Spleen (tissue), 11 donors: ENCODE results near the gene NIBAN1. TPM values are rescaled to one million over a fixed set of nuclear protein-coding genes. Genes with fewer than 3 reads are reported as not detected.

Experiments
- DNase-seq: peaks from one replicate; pipeline ENCODE4 v3.0.0-alpha.2; 2020
- H3K27ac ChIP-seq, 8 donors: fragments of 200-600 bp; sonication (generic) in 7 of 8; 1 replicate in 4 of 8; 2 replicates in 4 of 8; pipeline versions ENCODE4 v1.5.0 to v1.8.0; 2016 to 2021; ENCODE audit warnings: inconsistent platforms in 4 of 8, mild to moderate bottlenecking in 4 of 8, moderate library complexity in 1 of 8
- H3K27me3 ChIP-seq, 7 donors: fragments of 200-600 bp; sonication (generic) in 6 of 7; replicated peaks in 1 of 7; 1 replicate in 4 of 7; 2 replicates in 3 of 7; pipeline versions ENCODE4 v1.5.0 to v1.8.0; 2016 to 2021; ENCODE audit warnings: inconsistent platforms in 3 of 7, mild to moderate bottlenecking in 1 of 7
- H3K36me3 ChIP-seq, 6 donors: fragments of 200-600 bp; sonication (generic) in 5 of 6; 1 replicate in 4 of 6; 2 replicates in 2 of 6; pipeline versions ENCODE4 v1.5.0 to v1.8.0; 2016 to 2021; ENCODE audit warnings: inconsistent platforms in 2 of 6
- H3K4me1 ChIP-seq, 6 donors: fragments of 200-600 bp; sonication (generic) in 5 of 6; 1 replicate in 3 of 6; 2 replicates in 3 of 6; pipeline versions ENCODE4 v1.5.0 to v1.8.0; 2016 to 2021; ENCODE audit warnings: inconsistent platforms in 3 of 6
- H3K4me3 ChIP-seq, 8 donors: fragments of 200-600 bp; sonication (generic) in 7 of 8; 1 replicate in 4 of 8; 2 replicates in 4 of 8; pipeline versions ENCODE4 v1.5.0 to v1.8.0; 2016 to 2021; ENCODE audit warnings: inconsistent platforms in 4 of 8, mild to moderate bottlenecking in 4 of 8, moderate library complexity in 2 of 8
- H3K9me3 ChIP-seq, 8 donors: fragments of 200-600 bp; sonication (generic) in 7 of 8; 1 replicate in 4 of 8; 2 replicates in 4 of 8; pipeline versions ENCODE4 v1.5.0 to v1.8.0; 2016 to 2021; ENCODE audit warnings: inconsistent platforms in 4 of 8
- POLR2A ChIP-seq, 3 donors: fragments of 450-650 bp; IDR thresholded peaks; one replicate each; pipeline ENCODE4 v1.5.1; 2017; ENCODE audit warnings: antibody characterized with exemption in 3 of 3, mild to moderate bottlenecking in 1 of 3
- POLR2AphosphoS5 ChIP-seq, 3 donors: sonication (generic); formaldehyde crosslinking; IDR thresholded peaks; one replicate each; pipeline ENCODE4 v1.5.1; 2017; ENCODE audit warnings: antibody characterized with exemption in 3 of 3
- WGBS, 5 donors: extraction: QIAGEN DNeasy Blood & Tissue Kit in 3 of 5; methylation state at CpG; one replicate each; pipeline versions ENCODE4 v1.1.5 to v1.1.7; 2013 to 2018; 5-methylcytosine and 5-hydroxymethylcytosine counted together
- intact Hi-C: fragments of 100-400 bp; cut with DNase I; formaldehyde crosslinking; loops from one replicate; pipeline ENCODE4 v1.15.0; 2023; ENCODE audit warnings: low total_unique reads
- polyA plus RNA-seq, 3 donors: library from polyadenylated mRNA; stranded (reverse); fragments of 200-250 nt; gene quantifications; one replicate each; pipeline ENCODE4 v1.2.1, GENCODE V29; 2013
- total RNA-seq, 7 donors: library from RNA; depleted of rRNA in 3 of 7; stranded (reverse); fragments of >200 nt in 3 of 7; fragmentation: NEBNext Ultra II Directional in 4 of 7; extraction: Animal tissue kit (Norgen Biotek cat#: 25700) in 4 of 7; gene quantifications; one replicate each; pipeline versions ENCODE4 v1.1.0 to v1.2.1, GENCODE V29; 2016 to 2021
- TF ChIP-seq, protein P1 (sequence below), 11 experiments: fragments of 200-600 bp in 7 of 11; fragments of 450-650 bp in 4 of 11; sonication (generic) in 4 of 11; IDR thresholded peaks in 8 of 11; conservative IDR thresholded peaks in 3 of 11; 1 replicate in 7 of 11; 2 replicates in 4 of 11; pipeline versions ENCODE4 v1.4.0 to v1.8.0; 2016 to 2021; ENCODE audit warnings: antibody characterized with exemption in 11 of 11, inconsistent platforms in 4 of 11, mild to moderate bottlenecking in 1 of 11
- donor health status: healthy with polysubstance abuse.
- donor health status: DM: no; HTN: no; CAD: no; lungs with moderate emphysema.
- donor health status: DM: no; HTN: no; CAD: no.
- donor health status: Bipolar disorder and iron deficiency.
- donor health status: healthy.
- donor health status: DM: no; HTN: no; CAD: no.
- donor health status: DM: yes; HTN: yes; CAD: no.

NIBAN1 gene
- total and polyA plus RNA-seq, 10 donors: 2.3 to 116 (median 37.5) TPM

DNA sequence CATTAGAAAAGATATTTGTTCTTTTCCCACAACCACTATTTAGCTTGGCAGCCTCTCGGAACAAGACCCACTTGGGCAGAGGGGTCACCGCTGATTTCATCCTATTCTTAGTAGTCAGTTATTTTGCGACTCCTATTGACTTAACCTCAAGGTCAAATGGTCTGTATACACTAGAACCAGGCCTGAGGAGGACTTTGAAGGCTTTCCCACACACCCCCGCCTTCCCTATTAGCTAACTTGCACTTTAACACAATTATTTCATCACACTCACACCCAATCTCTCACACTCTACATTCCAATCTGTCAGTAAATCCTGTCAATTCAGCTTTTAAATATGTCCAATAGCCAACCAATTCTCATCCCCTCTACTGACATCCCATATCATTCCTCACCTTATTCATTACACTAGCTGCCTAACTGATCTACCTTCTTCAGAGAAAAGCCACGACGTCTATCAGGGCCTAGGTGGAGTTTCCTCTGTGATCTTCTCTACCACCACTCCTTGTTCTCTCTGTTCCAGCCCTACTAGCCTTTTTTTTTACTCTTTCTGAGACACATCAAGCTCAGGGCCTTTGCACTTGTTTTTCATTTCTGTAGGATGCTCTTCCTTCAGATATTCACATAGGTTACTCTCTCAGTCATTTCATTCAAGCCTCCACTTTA lies 1.0 kb upstream of the NIBAN1 start:
- Histone ChIP-seq H3K9me3 (no peaks in the 10 kb centered on the region), H3K27ac (peak overlapping the region in 2 of 8 donors; percentile 93 to 96), H3K27me3 (peaks cover 0 to 20% (median 3%) of the 10 kb centered on the region in 7 donors), H3K36me3 (no peaks in the 10 kb centered on the region), H3K4me1 (peaks cover 3 to 52% (median 17%) of the 10 kb centered on the region in 6 donors), H3K4me3 (peak overlapping the region in 1 of 8 donors; percentile 87)
- intact Hi-C loops: no loop called here
- WGBS, 5 donors: 77 to 84% (median 78%) methylated on average over 6 of the region's 6 CpGs
- TF ChIP-seq POLR2AphosphoS5 (IDR thresholded peaks at IDR 0.05): no peak
- TF ChIP-seq, protein P1, sequence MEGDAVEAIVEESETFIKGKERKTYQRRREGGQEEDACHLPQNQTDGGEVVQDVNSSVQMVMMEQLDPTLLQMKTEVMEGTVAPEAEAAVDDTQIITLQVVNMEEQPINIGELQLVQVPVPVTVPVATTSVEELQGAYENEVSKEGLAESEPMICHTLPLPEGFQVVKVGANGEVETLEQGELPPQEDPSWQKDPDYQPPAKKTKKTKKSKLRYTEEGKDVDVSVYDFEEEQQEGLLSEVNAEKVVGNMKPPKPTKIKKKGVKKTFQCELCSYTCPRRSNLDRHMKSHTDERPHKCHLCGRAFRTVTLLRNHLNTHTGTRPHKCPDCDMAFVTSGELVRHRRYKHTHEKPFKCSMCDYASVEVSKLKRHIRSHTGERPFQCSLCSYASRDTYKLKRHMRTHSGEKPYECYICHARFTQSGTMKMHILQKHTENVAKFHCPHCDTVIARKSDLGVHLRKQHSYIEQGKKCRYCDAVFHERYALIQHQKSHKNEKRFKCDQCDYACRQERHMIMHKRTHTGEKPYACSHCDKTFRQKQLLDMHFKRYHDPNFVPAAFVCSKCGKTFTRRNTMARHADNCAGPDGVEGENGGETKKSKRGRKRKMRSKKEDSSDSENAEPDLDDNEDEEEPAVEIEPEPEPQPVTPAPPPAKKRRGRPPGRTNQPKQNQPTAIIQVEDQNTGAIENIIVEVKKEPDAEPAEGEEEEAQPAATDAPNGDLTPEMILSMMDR (IDR thresholded peaks at IDR 0.05 in 8 of 11, conservative IDR thresholded peaks at IDR 0.05 in 3 of 11): no peak
- no peak for TF ChIP-seq POLR2A (IDR thresholded peaks at IDR 0.05)
- DNase-seq: no peak

DNA sequence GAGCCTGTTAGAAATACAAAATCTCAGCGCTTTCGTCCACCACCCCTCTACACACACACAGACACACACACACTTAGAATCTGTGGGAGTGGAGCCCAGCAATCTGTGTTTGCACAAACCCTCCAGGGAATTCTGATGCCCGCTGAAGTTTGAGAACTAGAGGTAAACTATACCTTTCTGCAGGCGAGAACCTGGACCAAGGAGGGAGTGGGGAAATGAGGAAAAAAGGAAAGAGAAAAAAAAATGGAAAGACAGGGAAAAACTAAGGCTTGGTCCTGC lies 468 bp upstream of the NIBAN1 start:
- Histone ChIP-seq H3K9me3 (no peaks in the 10 kb centered on the region), H3K36me3 (no peaks in the 10 kb centered on the region), H3K4me3 (peak overlapping the region in 6 of 8 donors; percentile 60 to 87 (median 72)), H3K27ac (peak overlapping the region in 6 of 8 donors; percentile 80 to 96 (median 88)), H3K4me1 (peaks cover 3 to 55% (median 17%) of the 10 kb centered on the region in 6 donors), H3K27me3 (peaks cover 0 to 20% (median 3%) of the 10 kb centered on the region in 7 donors)
- 70 to 83% (median 71%) methylated on average over 4 of the region's 4 CpGs for WGBS, 5 donors
- TF ChIP-seq, protein P1 (IDR thresholded peaks at IDR 0.05 in 8 of 11, conservative IDR thresholded peaks at IDR 0.05 in 3 of 11): no peak
- TF ChIP-seq POLR2A (IDR thresholded peaks at IDR 0.05) (no peak), POLR2AphosphoS5 (IDR thresholded peaks at IDR 0.05) (no peak)
- intact Hi-C loops: no loop called here
- no peak for DNase-seq

DNA sequence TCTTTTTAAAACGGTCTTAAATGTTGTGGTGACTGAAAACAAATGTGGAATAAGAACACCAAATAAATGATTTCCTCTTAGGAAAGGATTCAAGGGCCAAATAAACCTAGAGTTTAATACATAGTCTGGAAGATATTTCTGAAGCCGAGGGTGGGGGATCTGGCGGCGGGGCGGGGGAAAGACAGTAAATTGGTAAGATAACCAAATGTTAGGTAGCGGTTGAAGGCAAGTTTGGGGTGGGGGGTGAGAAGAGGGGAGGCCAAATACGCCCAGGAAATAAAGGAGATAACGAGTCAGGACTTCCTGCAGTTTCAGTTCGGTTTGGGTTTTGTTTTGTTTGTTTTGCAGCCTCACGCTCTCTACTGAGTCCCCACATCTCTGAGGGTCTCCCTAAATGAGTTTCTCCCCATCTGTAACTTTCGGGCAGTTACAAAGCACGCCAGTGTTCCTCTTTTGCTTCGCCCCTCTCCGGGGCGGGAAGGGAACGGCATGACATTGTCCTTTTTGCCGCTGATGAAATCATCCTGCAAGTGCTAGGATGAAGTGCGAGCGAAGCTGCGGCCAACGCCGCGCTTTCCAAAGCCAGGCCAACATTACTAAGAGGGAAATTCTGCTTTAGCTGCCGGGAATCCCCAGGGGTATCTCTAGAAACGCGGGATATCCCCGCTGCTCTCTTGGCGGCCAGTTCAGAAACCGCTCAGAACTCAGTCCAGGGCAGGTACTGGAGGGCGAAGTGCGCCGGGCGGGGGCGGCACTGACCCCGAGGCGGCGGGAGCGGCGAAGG lies 844 bp downstream of the NIBAN1 start:
- 2 to 3% (median 3%) methylated on average over 29 to 39 of the region's 39 CpGs for WGBS, 5 donors
- Histone ChIP-seq H3K4me1 (peaks cover 3 to 65% (median 17%) of the 10 kb centered on the region in 6 donors), H3K4me3 (peak overlapping the region; percentile 44 to 87 (median 68)), H3K36me3 (no peaks in the 10 kb centered on the region), H3K27ac (peak overlapping the region; percentile 5 to 96 (median 86)), H3K9me3 (no peaks in the 10 kb centered on the region), H3K27me3 (peaks cover 0 to 20% (median 3%) of the 10 kb centered on the region in 7 donors)
- intact Hi-C loops: no loop called here
- DNase-seq: peak; percentile 87
- TF ChIP-seq, protein P1 (IDR thresholded peaks at IDR 0.05 in 8 of 11, conservative IDR thresholded peaks at IDR 0.05 in 3 of 11): peak in 2 of 11 experiments; percentile 8
- TF ChIP-seq POLR2AphosphoS5 (IDR thresholded peaks at IDR 0.05) (peak in 1 of 3 donors; percentile 69), POLR2A (IDR thresholded peaks at IDR 0.05) (no peak)
